Activated T-cell treated with anti-CD3 and anti-CD28 coated beads, Interleukin-2, amount 50 U/mL, for 4 hours (primary cell): ENCODE measurements around the gene YPEL3. TPM values are rescaled to one million over a fixed set of nuclear protein-coding genes. Genes with fewer than 3 reads are reported as not detected.
"Not testable (repeated sequence)": the region's sequence is repeated elsewhere in the genome, so short reads cannot be mapped to it uniquely, and the experiment has no call there.

Experiments used
- ATAC-seq, 2 donors: fragments of 200-7000 bp; cut with Tn5 transposase; one replicate each; pipeline ENCODE4 v1.10.0; 2021
- DNase-seq: peaks from one replicate; pipeline ENCODE4 v3.0.0-alpha.2; 2020
- H3K27me3 Mint-ChIP-seq: one replicate; pipeline ENCODE4 v1.8.0; 2021; ENCODE audit warnings: low read depth, mixed read lengths
- H3K36me3 Mint-ChIP-seq: one replicate; pipeline ENCODE4 v1.8.0; 2022; ENCODE audit warnings: mixed read lengths; ENCODE audit not compliant: insufficient read depth
- H3K4me1 Mint-ChIP-seq: one replicate; pipeline ENCODE4 v1.8.0; 2021; ENCODE audit warnings: low read depth, mixed read lengths
- H3K4me3 Mint-ChIP-seq: one replicate; pipeline ENCODE4 v1.8.0; 2021; ENCODE audit warnings: mild to moderate bottlenecking, moderate library complexity, mixed read lengths
- H3K9me3 Mint-ChIP-seq: one replicate; pipeline ENCODE4 v1.8.0; 2021; ENCODE audit warnings: mixed read lengths
- total RNA-seq, 3 donors: library from RNA; stranded (reverse); gene quantifications; one replicate each; pipeline ENCODE4 v1.2.1, GENCODE V29; 2021

YPEL3 gene
- 1 to 10 TPM; 4.4 to 7.2 (median 6.1) TPM for total RNA-seq

GRCh38 chr16:30096105-30096861 is at the start of gene YPEL3:
Gene YPEL3, minus strand, starts transcription at chr16:30096213. Its CDS starts 731 bp downstream, at chr16:30095482.
- ATAC-seq = peak; percentile 62 to 63
- H3K36me3 Mint-ChIP-seq = peaks cover 5% of the 10 kb centered on the region
- H3K4me1 Mint-ChIP-seq = peaks cover 35% of the 10 kb centered on the region

GRCh38 chr16:30145657-30146056 is 49.6 kb upstream of the YPEL3 start:
- H3K9me3 Mint-ChIP-seq = peaks cover 4% of the 10 kb centered on the region
- DNase-seq = no peak
- H3K4me1 Mint-ChIP-seq = peaks cover 6% of the 10 kb centered on the region
- no peaks in the 10 kb centered on the region for H3K27me3 Mint-ChIP-seq
- no peak overlapping the region for H3K4me3 Mint-ChIP-seq
- H3K36me3 Mint-ChIP-seq = peaks cover 2% of the 10 kb centered on the region
- no peak for ATAC-seq

More at GRCh38 chr16:30096105-30096861, at the start of gene YPEL3:
- peaks cover 19% of the 10 kb centered on the region for H3K9me3 Mint-ChIP-seq
- no peaks in the 10 kb centered on the region for H3K27me3 Mint-ChIP-seq
- H3K4me3 Mint-ChIP-seq = peak within 1 kb of the TSS; percentile 85
- peak; percentile 81 for DNase-seq

- no peak for DNase-seq
- peaks cover 9% of the 10 kb centered on the region for H3K4me1 Mint-ChIP-seq
- peaks cover 4% of the 10 kb centered on the region for H3K9me3 Mint-ChIP-seq
- peaks cover 2% of the 10 kb centered on the region for H3K36me3 Mint-ChIP-seq
- H3K4me3 Mint-ChIP-seq = no peak overlapping the region
- H3K27me3 Mint-ChIP-seq = no peaks in the 10 kb centered on the region
- ATAC-seq = no peak
Observed at GRCh38 chr16:30144917-30145316, 48.9 kb upstream of the YPEL3 start.

GRCh38 chr16:30144017-30144416 is 48.0 kb upstream of the YPEL3 start:
- Mint-ChIP-seq H3K27me3 (no peaks in the 10 kb centered on the region), H3K4me1 (peaks cover 13% of the 10 kb centered on the region), H3K4me3 (no peak overlapping the region), H3K9me3 (no peaks in the 10 kb centered on the region), H3K36me3 (no peaks in the 10 kb centered on the region)
- ATAC-seq (no peak), DNase-seq (no peak)

- no peaks in the 10 kb centered on the region for H3K27me3 Mint-ChIP-seq
- no peak for DNase-seq
- H3K9me3 Mint-ChIP-seq = no peaks in the 10 kb centered on the region
- ATAC-seq = no peak
- H3K4me1 Mint-ChIP-seq = peaks cover 13% of the 10 kb centered on the region
- H3K36me3 Mint-ChIP-seq = no peaks in the 10 kb centered on the region
- H3K4me3 Mint-ChIP-seq = no peak overlapping the region
Observed at GRCh38 chr16:30143347-30143702, 47.3 kb upstream of the YPEL3 start.

- Mint-ChIP-seq H3K36me3 (no peaks in the 10 kb centered on the region), H3K9me3 (no peaks in the 10 kb centered on the region), H3K4me3 (no peak overlapping the region), H3K4me1 (peaks cover 13% of the 10 kb centered on the region), H3K27me3 (no peaks in the 10 kb centered on the region)
- ATAC-seq (no peak), DNase-seq (no peak)
Observed at GRCh38 chr16:30142672-30143346, 46.8 kb upstream of the YPEL3 start.

- Mint-ChIP-seq H3K27me3 (no peaks in the 10 kb centered on the region), H3K9me3 (no peaks in the 10 kb centered on the region), H3K4me1 (peaks cover 13% of the 10 kb centered on the region), H3K36me3 (no peaks in the 10 kb centered on the region), H3K4me3 (no peak overlapping the region)
- DNase-seq = no peak
- peak; percentile 30 to 38 for ATAC-seq
Observed at GRCh38 chr16:30141750-30142149, 45.7 kb upstream of the YPEL3 start.

GRCh38 chr16:30139583-30140481 is 43.8 kb upstream of the YPEL3 start:
- Mint-ChIP-seq H3K36me3 (no peaks in the 10 kb centered on the region), H3K4me1 (peaks cover 13% of the 10 kb centered on the region), H3K9me3 (no peaks in the 10 kb centered on the region), H3K27me3 (no peaks in the 10 kb centered on the region), H3K4me3 (no peak overlapping the region)
- DNase-seq (no peak), ATAC-seq (peak in 1 of 2 donors; percentile 46)

GRCh38 chr16:30137897-30138296 is 41.9 kb upstream of the YPEL3 start:
- ATAC-seq (no peak), DNase-seq (no peak)
- Mint-ChIP-seq H3K9me3 (no peaks in the 10 kb centered on the region), H3K27me3 (no peaks in the 10 kb centered on the region), H3K4me3 (no peak overlapping the region), H3K4me1 (peaks cover 9% of the 10 kb centered on the region), H3K36me3 (no peaks in the 10 kb centered on the region)

- no peaks in the 10 kb centered on the region for H3K36me3 Mint-ChIP-seq
- ATAC-seq (no peak), DNase-seq (no peak)
- peaks cover 9% of the 10 kb centered on the region for H3K4me1 Mint-ChIP-seq
- no peak overlapping the region for H3K4me3 Mint-ChIP-seq
- H3K27me3 Mint-ChIP-seq = no peaks in the 10 kb centered on the region
- no peaks in the 10 kb centered on the region for H3K9me3 Mint-ChIP-seq
Observed at GRCh38 chr16:30136971-30137605, 41.1 kb upstream of the YPEL3 start.

- Mint-ChIP-seq H3K36me3 (no peaks in the 10 kb centered on the region), H3K27me3 (no peaks in the 10 kb centered on the region), H3K4me1 (peaks cover 5% of the 10 kb centered on the region), H3K9me3 (no peaks in the 10 kb centered on the region), H3K4me3 (no peak overlapping the region)
- DNase-seq = no peak
- ATAC-seq = no peak
Observed at GRCh38 chr16:30132591-30132990, 36.6 kb upstream of the YPEL3 start.

GRCh38 chr16:30131869-30132475 is 36.0 kb upstream of the YPEL3 start:
- Mint-ChIP-seq H3K27me3 (no peaks in the 10 kb centered on the region), H3K9me3 (no peaks in the 10 kb centered on the region), H3K4me3 (no peak overlapping the region), H3K36me3 (no peaks in the 10 kb centered on the region), H3K4me1 (peaks cover 5% of the 10 kb centered on the region)
- no peak for DNase-seq
- ATAC-seq = no peak

GRCh38 chr16:30127993-30128392 is 32.0 kb upstream of the YPEL3 start:
- H3K36me3 Mint-ChIP-seq = no peaks in the 10 kb centered on the region
- ATAC-seq = no peak
- peaks cover 5% of the 10 kb centered on the region for H3K4me1 Mint-ChIP-seq
- H3K9me3 Mint-ChIP-seq = no peaks in the 10 kb centered on the region
- no peaks in the 10 kb centered on the region for H3K27me3 Mint-ChIP-seq
- H3K4me3 Mint-ChIP-seq = no peak overlapping the region
- DNase-seq = no peak

GRCh38 chr16:30125690-30126089 is 29.7 kb upstream of the YPEL3 start:
- DNase-seq, H3K4me3 Mint-ChIP-seq, H3K9me3 Mint-ChIP-seq, H3K36me3 Mint-ChIP-seq, ATAC-seq, H3K27me3 Mint-ChIP-seq: not testable (repeated sequence)
- peaks cover 14% of the 10 kb centered on the region for H3K4me1 Mint-ChIP-seq
